Amniotic epithelial cell (primary cell): ENCODE data around the gene SREBF2.

Source experiments
- DNase-seq: peaks from one replicate; pipeline ENCODE4 v3.0.0-alpha.2; 2010; ENCODE audit warnings: low read depth

SREBF2 gene

DNA sequence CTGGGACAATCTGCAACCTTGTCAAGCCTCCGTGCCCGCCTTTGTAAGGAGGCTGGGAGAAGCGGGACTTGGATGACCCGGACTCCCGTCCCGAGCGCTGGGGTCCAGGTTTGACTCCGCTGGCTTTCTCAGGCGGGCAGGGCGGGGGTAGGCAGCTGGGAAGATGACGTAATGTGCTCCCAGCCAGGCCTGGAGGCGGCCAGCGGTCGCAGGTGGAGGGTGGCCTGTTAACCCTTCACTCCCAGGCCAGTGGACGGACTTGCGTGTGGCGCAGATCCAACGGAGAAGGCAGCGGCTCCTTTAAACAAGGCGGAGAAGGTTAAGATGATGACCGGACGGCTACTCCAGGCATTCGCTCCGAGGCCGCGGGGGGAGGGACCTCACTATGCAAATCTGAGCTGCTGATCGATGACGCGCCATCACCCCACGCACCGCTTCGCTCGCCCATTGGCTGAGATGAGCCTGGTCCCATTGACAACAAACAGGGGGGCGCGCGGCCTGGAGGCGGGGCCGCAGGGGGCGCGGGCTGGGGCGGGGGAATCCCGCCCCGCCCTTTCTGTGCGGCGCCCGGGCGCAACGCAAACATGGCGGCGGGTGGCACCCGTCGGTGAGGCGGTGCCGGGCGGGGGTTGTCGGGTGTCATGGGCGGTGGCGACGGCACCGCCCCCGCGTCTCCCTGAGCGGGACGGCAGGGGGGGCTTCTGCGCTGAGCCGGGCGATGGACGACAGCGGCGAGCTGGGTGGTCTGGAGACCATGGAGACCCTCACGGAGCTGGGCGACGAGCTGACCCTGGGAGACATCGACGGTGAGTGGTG lies at the start of gene SREBF2:
SREBF2 (plus strand) TSS at position 553 of the 816 bp plus-strand sequence; CDS start at position 719, 166 bp downstream.
- DNase-seq = peak; percentile 100

DNA sequence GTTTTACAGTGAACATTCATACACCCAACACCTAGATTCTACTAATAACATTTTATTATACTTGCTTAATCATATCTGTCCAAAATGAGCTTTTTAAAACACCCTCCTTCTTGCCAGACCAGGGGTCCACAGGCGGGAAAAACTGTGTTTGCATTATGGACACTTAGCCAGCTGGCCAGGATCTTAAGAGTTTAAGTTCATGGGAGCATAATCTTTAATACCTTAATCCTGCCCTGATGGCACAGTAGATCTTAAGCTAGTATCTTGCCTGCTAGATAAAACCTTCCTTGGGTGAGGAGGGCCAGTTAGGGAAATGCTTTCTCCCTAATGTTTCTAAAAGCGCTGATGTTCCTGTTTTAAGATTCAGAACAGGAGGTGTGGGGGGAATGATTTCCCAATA lies 45.6 kb upstream of the SREBF2 start:
- DNase-seq = no peak

DNA sequence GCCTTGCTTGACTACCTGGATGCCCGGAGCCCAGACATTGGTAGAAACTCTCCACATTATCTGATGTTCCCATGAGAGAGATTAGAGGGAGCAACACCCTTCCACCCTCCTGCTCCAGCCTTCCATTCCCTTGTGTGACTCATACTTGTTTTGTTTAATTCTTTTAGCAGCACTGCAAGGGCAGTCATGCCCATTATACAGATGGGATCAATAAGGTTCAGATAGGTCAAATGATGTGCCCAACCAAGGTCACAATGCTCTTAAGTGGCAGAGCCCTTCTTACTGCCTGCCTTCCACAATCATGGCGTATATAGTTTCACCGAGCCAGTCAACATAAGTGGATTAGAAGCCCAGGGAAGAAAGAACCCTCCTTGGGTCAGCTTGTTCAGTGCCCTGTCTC lies 39.0 kb upstream of the SREBF2 start:
- no peak for DNase-seq

DNA sequence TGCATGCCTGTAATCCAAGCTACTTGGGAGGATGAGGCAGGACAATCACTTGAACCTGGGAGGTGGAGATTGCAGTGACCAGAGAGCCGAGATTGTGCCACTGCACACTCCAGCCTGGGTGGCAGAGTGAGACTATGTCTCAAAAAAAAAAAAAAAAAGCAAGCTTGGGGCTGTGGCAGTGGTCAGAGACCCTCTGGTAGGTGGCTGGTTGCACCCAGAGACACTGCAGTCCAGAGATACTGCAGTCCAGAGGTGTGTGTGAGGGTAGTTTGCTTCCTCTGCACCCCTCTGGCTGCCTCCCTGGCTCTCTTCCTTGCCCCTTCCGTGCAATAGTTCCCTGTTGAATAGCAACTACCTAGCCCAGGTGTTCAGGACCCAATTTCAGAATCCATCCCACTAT lies 34.2 kb upstream of the SREBF2 start:
- DNase-seq = no peak

DNA sequence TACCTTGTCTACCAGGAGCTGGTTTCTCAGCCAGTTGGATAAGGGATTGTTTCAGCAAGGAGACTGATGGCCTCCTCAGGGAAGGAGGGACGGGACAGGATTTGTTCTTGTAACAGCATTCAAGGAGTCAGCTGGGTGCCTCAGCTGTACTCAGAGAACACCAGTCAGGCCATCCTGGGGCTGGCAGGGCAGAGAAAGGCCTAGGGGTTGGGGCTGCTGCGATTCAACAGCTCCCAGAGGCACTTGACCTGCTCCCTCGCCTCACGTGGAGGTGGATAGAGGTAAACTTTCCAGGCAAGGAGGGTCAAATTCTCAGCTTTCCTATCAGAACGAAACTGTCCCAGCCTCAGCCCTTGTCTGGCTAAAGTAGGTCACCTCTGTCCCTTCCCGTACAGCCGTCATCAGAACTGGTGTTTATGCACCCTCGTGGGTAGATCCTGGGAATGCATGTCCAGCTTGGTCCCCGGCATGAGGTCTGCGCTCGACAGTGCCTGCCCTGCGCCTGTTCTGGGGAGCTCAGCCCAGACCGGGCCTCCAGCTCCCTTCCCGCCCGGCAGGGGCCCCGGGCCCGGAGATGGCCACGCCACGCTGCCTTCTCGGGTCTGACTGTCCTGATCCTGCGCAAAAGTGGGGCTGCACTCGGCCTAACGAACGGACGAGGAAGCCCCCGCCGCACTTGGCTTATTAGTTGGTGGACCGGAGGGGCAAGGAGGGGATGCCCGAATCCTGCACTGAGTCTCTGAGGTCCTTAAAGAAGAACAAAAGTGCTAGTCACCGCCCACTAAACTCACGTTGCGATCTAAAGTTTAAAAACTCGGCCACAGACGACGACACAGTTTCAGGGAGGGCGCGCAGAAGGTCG lies 33.2 kb upstream of the SREBF2 start:
- peak; percentile 7 for DNase-seq

DNA sequence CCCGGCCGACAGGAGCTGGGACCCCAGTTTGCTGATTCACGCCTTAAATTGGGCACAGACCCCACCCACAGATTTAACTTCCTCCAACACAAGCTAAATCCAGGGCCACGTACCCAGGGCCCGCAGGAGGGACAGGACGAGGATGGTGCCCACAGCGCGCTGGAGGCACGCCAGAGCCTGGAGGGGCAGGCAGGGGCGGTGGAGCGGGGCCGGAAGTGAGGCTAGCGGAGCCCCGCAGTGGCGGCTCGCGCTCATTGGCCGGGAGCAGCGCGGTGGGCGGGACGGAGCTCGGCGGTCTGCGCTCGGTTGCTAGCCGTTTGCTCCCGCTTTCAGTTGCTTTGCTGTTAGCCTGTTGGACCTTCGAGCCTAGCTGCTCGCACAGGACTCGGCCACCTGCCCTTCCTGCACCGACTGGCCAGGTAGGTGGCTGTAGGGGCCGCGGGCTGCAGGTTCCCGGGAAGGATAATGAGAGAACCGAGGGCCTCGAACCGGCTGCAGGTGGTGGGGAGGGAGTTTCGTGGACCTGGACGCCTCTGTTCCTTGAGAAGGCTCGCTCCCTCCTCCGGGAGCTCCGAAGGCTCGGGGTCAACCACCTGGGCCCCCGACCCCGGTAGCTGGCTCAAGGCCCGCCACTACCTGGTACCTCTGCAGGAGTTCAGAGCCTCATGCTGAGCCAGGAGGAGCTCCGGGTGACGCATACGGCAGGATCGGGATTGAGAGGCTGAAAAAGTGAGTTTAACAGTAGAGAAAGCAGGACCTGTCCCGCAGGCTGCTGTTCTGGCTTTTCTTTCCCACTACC lies 32.4 kb upstream of the SREBF2 start, which contains the start of gene CCDC134:
CCDC134 (plus strand) TSS at position 332 of the 799 bp plus-strand sequence. CDS start 8,212 bp downstream, outside the sequence.
- peak; percentile 68 for DNase-seq

DNA sequence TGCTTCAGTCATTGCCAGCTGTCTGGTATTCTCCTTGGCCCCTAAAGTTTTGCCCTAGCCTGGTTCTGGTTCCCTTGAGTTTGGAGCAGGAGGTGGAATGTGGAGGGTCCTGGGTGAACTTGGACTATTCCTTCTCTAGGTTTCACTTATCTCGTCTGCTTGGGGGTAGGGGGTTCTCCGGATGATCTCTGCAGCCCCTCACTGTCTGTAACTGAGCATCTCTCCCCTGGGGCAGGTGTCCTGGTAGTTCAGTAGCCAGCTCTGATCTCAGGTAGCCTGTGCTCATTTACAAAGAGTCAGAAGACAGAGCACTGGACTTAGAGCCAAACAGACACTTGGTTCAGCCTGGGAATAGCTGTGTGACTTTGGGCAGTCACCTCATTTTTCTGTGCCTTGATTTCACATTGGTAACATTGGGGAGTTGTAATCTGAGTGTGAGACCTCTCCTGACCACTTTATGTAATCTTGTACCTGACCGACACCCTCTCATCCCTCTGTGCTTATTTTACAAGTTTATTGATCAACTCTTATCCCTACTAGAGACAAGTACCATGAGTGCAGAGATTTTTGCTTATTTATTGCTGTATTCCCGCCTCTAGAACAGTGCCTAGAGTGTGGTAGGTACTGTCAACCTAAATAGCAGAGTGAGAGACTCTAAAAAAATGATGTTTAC lies 31.6 kb upstream of the SREBF2 start:
- DNase-seq = no peak

DNA sequence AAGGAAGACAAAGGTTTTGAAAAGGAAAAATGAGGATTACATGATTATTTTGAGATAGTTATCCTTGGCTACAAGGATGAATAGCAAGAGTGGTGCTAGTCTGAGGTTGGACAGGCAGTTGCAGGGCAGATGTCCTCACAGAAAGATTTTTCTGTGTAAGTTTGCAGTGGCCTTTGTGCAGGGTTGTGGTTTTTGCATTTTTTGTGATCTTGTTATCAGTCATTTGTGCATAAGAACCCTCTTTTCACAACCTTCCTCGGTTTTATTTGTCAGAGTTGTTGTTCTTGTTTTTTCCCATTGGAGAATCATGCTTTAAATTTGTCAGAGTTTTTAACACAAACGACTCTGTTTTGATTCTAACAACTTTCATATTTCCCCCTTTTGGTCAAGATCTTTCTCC lies 31.0 kb upstream of the SREBF2 start:
- DNase-seq = peak; percentile 28

DNA sequence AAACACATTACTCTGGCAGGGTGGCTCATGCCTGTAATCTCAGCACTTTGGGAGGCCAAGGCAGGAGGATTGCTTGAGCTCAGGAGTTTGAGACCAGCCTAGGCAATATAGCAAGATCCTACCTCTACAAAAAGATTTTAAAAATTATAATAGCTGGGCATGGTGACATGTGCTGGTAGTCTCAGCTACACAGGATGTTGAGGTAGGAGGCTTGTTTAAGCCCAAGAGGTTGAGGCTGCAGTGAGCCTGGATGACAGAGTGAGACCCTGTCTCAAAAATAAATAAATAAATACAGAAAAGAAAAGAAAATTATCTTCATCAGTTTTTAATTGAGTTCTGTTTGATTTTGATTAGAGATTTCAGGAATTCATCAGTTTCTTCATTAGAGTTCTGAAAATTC lies 27.3 kb upstream of the SREBF2 start:
- DNase-seq = no peak

DNA sequence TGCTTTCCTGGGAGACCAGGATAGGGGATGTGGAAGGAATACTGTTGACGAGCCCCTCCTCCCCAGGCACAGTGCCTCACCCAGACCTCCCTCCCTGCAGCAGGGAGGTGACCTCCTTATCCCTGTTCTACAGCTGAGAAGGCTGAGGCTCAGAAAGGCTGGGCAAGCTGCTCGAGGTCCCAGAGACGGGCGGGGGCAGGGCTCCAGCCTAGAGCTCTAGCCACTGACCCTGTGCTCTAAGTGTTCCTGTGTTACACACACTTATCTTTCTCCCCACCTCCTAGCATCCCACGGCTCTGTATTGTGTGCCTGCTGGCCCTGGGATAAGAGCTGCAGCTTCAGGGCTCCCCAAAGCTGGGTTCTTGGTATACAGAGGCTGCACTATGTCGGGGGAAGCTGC lies 24.5 kb upstream of the SREBF2 start:
- DNase-seq = no peak

DNA sequence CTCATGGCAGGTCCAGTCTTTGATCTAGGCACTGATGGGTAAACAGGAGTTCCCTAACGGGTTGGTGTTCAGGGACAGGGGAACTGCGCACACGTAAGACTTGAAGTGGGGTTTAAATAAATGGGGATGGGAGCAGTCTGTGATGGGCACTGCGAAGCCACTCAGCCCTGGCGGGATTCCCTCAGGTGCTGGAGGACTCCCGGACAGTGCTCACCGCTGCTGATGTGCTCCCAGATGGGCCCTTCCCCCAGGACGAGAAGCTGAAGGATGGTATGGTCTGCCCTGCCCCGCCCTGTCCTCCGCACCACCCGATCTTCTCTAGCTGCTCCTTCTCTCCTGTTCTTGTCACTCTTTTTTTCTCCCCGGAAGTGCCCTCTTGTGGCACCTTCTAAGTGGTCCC lies 22.9 kb upstream of the SREBF2 start:
- DNase-seq = no peak

DNA sequence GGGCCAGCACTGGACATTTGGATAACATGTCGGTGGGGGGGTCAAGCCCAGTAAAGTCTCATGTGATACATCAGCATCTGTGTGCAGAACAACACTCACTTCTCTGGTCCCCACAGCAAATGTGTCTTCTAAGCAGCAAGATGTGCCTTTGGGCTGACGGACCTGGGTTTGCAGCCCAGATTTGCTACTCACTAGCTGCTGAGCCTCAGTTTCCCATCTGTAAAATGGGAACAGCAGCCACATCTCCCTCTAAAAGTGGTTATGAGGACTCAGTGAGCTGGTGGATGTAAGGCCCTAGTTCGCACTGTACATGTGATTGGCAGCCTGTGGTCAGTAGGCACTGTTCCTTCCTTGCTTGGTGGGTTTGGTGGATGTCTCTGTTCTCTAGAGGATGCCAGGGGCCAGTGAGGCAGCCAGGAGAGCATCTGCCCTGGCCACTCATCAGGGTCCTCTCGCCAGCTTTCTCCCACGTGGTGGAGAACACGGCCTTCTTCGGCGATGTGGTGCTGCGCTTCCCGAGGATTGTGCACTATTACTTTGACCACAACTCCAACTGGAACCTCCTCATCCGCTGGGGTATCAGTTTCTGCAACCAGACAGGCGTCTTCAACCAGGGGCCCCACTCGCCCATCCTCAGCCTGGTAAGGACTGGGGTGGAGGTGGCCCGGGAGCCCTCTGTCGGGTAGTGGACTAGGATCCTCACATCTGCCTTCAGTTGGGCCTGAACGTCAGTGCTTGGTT lies 19.9 kb upstream of the SREBF2 start:
- DNase-seq = no peak

DNA sequence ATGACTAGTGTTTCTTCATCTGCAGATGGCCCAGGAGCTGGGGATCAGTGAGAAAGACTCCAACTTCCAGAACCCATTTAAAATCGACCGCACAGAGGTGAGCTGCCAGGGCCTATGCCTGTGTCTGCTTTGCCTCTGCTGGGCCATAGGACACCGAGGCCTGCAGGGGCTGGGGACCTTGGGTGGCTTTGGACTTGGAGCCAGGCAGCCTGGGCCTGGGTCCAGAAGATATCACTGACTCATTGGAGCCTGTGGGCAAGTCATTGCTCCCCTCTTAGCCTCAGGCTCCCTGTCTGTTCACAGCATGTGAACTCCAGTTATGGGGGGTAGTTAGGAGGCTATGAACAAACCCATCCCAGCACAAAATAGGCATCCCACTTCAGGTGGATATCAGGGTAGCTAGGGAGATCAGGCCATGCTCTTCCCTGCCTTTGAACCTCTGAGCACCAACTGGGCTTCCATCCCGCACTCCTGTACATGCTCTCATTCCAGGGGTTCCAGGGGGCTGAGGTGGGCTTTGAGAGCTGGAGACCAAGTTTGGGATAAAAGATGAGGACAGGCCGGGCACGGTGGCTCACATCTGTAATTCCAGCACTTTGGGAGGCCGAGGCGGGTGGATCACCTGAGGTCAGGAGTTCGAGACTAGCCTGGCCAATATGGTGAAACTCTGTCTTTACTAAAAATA lies 19.0 kb upstream of the SREBF2 start:
- DNase-seq = no peak

DNA sequence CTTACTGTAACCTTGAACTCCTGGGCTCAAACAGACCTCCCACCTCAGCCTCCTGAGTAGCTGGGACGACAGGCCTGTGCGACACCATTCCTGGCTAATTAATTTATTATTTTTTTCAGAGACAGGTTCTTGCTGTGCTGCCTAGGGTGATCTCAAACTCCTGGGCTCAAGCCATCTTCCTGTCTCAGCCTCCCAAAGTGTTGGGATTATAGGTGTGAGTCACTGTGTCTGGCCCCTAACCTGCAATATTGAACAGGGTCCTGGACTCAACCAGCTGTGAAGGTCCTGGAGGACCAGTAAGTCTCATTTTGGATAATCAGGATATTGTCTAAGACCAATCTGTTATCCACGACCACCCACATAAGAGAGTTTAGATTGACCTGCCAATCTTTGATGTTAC lies 17.2 kb upstream of the SREBF2 start:
- no peak for DNase-seq

DNA sequence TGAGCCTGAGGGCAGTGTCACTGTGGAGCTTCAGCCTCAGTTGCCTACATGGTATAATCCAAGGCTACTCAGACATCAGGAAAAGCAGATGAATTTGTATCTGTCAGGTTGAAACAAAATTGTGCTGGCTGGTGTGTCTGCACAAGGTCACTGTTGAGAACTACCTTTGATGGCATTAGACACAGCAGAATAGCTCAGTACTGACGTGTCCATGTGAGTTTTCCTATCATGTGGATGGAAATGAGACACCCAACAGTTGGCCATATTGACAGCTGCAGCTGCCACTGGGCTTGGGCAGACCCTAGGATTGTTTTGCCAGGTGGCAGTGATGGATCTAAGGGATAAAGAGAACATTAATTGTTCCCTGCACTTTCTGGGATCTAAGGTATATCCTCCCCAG lies 16.7 kb upstream of the SREBF2 start:
- DNase-seq = no peak

DNA sequence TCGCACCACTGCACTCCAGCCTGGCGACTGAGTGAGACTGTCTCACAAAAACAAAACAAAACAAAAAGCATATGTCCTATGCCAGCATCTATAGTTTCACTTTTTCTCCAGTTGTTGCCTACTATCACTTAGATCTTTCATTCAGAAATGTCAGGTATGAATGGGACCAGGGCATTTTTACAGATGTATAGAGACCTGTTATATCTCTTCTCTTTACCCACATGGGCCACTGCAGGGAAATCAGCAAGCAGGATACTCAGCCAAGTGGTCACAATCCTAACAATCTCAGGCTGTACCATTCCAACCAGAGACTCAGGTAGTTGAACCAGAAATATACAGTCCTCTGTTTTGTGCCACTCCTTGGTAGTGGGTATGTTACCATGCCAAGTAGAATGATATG lies 16.0 kb upstream of the SREBF2 start:
- no peak for DNase-seq

DNA sequence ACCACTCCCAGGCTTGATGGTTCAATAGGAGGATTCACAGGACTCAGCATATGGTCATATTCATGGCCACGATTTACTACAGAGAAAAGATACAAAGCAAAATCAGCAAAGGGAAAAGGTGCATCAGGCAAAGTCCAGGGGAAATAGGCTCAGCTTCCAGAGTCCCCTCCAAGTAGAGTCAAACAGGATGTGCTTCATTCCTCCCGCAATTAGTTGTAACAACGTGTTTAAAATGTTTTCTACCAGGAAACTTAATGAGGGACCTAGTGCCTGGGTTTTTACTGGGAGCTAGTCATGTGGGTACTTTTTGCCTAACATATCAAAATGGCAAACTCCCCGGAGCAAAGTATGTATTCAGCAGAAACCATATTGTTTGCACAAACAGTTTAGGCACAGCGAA lies 14.9 kb upstream of the SREBF2 start:
- no peak for DNase-seq

DNA sequence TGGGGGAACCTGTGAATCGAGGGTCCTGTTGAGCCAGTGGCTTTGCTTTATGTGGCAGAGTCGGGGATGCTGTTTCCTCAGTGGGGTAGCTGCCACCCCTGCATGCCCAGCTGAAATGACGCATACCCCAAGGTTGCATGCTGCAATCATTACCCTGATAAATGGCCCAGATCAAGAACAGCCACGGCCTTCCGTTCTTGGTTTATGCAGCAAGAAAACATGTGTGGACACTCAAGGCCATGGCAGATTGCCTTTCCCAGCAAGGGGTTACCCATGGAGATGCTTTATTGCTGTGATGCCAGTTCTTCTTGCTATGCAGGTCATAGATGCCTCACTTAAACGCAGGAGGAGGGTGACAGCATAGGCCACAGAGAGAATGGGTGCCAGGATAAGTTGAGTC lies 14.3 kb upstream of the SREBF2 start:
- peak; percentile 83 for DNase-seq

DNA sequence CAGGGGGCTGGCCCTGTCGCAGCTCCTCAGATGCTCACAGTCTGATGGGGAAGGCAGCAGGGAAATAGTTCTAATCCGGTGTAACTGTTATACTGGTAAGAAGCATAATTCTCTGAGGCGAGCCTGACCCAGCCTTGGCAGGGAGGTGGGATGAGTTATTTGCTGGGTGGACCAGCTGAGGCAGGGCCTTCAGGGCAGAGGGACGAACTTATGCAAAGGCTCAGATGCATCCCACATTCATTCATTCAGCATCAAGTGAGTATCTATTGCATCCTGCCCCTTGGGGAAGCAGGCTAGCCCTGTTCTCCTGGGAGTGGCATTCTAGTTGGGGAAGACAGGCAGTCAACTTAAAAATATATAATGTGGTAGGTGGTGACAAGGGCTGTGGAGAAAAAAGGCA lies 13.6 kb upstream of the SREBF2 start:
- no peak for DNase-seq

DNA sequence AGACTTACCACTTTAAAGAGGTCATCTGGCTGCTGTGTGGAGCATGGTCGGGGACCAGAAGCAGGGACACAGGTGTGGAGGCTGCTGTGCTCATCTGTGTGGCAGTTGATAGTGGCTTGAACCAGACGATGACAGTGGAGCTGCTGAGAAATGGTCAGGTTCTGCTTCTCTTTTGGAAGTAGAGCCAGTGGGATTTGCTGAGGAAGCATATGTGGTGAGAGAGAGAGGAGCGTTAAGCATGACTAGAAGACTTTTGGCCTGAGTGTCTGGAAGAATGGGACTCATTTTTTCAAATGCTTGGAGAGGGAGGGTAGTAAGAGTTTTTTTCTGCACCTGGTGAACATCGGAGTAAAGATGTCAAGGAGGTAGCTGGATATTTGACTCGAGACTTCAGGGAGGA lies 12.5 kb upstream of the SREBF2 start:
- no peak for DNase-seq
